ENCODE measurements around the gene LMO1. TPM values are rescaled to one million over a fixed set of nuclear protein-coding genes. Genes with fewer than 3 reads are reported as not detected.

Gene LMO1
- total and polyA plus RNA-seq, 4 donors: 1.8 to 8.7 (median 5.1) TPM

DNA sequence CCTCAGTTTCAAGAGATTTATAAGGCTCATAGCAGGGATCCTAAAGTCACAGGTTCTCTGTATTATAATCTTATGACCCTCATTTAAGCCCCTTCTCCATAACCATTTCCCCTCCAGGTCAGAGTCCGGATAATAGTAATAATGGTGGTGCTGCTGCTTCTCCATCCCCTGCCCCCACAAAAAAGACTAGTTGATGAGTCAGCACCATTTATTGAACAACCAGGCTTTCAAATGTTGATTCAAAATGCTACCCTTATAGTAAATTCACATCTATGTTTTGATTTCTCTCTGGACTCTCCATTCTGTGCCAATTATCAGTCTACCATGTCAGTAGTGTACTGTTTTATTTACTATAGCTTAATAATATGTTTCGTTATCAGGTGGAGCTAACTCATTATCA lies 77.2 kb downstream of the LMO1 start:
- Histone ChIP-seq H3K27me3 (ENCODE audit: control insufficient read depth, insufficient read depth, low read length) (no peaks in the 10 kb centered on the region), H3K27ac (ENCODE audit: low read depth, low read length) (no peak overlapping the region), H3K4me1 (ENCODE audit: control insufficient read depth, insufficient read depth, low read length) (peaks cover 3% of the 10 kb centered on the region), H3K9me3 (ENCODE audit: control insufficient read depth, insufficient read depth, low read length) (no peaks in the 10 kb centered on the region), H3K4me3 (ENCODE audit: low read depth, low read length) (no peak overlapping the region), H3K36me3 (ENCODE audit: control insufficient read depth, insufficient read depth, low read length) (no peaks in the 10 kb centered on the region)
- WGBS (ENCODE audit: insufficient coverage): no CpG with 5 or more reads among the region's 2 CpGs
- DNase-seq (ENCODE audit: low read depth in 4 of 6, low spot score in 6 of 6): no peak

DNA sequence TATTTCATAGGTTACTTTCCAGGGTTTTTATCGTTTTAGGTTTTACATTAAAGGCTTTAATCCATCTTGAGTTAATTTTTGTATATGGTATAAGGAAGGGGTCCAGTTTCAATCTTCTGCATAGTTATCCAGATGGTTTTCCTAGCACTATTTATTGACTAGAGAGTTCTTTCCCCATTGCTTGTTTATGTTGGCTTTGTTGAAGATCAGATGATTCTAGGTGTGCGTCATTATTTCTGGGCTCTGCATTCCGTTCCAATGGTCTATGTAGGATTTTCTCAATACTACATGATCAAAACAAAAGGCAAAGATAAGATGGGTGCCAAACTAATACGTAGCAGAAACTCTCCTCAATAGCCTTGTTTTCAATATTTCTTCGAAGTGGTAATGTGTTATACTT lies 80.6 kb downstream of the LMO1 start:
- Histone ChIP-seq H3K27ac (ENCODE audit: low read depth, low read length) (no peak overlapping the region), H3K4me1 (ENCODE audit: control insufficient read depth, insufficient read depth, low read length) (no peaks in the 10 kb centered on the region), H3K36me3 (ENCODE audit: control insufficient read depth, insufficient read depth, low read length) (no peaks in the 10 kb centered on the region), H3K27me3 (ENCODE audit: control insufficient read depth, insufficient read depth, low read length) (no peaks in the 10 kb centered on the region), H3K4me3 (ENCODE audit: low read depth, low read length) (no peak overlapping the region), H3K9me3 (ENCODE audit: control insufficient read depth, insufficient read depth, low read length) (no peaks in the 10 kb centered on the region)
- WGBS (ENCODE audit: insufficient coverage): no CpG with 5 or more reads among the region's 5 CpGs
- DNase-seq (ENCODE audit: low read depth in 4 of 6, low spot score in 6 of 6): no peak

DNA sequence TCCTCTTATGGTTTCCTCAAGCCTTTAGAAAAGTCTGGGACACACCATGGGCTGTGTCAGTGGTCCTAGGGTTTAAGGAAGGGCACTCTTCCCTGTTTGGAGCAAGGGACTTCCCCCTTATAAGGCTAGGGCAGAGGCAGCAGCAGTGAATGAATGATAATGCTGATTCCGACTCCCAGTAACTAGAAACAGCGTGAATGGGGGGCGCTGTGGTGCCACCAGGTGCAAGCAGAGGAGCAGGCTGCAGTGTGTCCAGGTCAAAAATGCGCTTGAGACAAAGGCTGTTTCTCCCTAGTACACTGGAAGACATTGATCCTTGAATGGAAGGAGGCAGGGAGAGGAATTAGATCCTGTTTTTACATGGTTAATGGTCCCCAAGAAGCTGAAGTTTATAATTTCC lies 83.2 kb downstream of the LMO1 start:
- WGBS (ENCODE audit: insufficient coverage): 50% methylated on average over 2 of the region's 4 CpGs
- no peak for DNase-seq (ENCODE audit: low read depth in 4 of 6, low spot score in 6 of 6)
- Histone ChIP-seq H3K27me3 (ENCODE audit: control insufficient read depth, insufficient read depth, low read length) (no peaks in the 10 kb centered on the region), H3K9me3 (ENCODE audit: control insufficient read depth, insufficient read depth, low read length) (no peaks in the 10 kb centered on the region), H3K4me1 (ENCODE audit: control insufficient read depth, insufficient read depth, low read length) (no peaks in the 10 kb centered on the region), H3K36me3 (ENCODE audit: control insufficient read depth, insufficient read depth, low read length) (no peaks in the 10 kb centered on the region), H3K4me3 (ENCODE audit: low read depth, low read length) (no peak overlapping the region), H3K27ac (ENCODE audit: low read depth, low read length) (no peak overlapping the region)

DNA sequence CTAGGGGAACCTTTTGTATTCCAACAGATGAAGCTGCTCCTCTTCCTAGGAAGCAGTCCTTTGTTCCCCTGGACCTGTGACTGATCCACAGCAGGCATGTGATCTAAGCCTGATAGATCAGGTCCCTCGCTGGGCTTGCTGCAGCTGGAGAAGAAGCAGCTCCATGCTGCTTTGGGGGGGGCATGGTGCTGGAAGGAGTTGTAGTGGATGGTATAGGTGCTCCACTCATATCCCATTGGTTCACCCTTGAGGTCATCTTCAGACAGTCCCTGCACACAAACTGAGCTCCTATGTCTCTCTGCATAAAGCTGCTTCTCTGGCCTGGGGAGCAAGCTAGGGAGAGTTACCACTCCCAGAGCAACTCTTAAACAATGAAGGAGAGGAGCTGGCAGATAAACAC lies 85.4 kb downstream of the LMO1 start:
- Histone ChIP-seq H3K27ac (ENCODE audit: low read depth, low read length) (no peak overlapping the region), H3K4me1 (ENCODE audit: control insufficient read depth, insufficient read depth, low read length) (no peaks in the 10 kb centered on the region), H3K9me3 (ENCODE audit: control insufficient read depth, insufficient read depth, low read length) (no peaks in the 10 kb centered on the region), H3K36me3 (ENCODE audit: control insufficient read depth, insufficient read depth, low read length) (no peaks in the 10 kb centered on the region), H3K4me3 (ENCODE audit: low read depth, low read length) (no peak overlapping the region), H3K27me3 (ENCODE audit: control insufficient read depth, insufficient read depth, low read length) (no peaks in the 10 kb centered on the region)
- no CpG with 5 or more reads among the region's 1 CpG for WGBS (ENCODE audit: insufficient coverage)
- DNase-seq (ENCODE audit: low read depth in 4 of 6, low spot score in 6 of 6): no peak

DNA sequence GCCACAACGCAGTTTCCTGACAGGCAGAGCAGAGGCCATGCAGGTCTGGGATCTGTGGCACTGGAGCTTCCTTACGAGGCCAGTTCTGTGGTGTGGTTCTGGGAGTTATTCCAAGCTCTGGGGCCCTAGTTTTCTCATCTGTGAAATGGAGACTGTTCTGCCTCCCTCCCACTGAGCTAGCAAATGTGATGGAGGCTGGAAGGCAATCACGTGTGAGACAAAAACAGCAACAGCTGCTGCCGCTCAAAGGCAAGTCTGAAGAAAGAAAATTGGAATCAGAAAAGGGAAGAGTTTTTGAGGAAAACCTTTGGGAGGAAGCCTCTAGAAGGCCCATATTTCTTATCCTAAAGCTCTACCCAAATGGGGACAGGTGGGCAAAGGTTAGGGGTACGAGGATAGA lies 86.5 kb downstream of the LMO1 start:
- H3K9me3 ChIP-seq (ENCODE audit: control insufficient read depth, insufficient read depth, low read length): no peaks in the 10 kb centered on the region
- no peaks in the 10 kb centered on the region for H3K27me3 ChIP-seq (ENCODE audit: control insufficient read depth, insufficient read depth, low read length)
- no peaks in the 10 kb centered on the region for H3K36me3 ChIP-seq (ENCODE audit: control insufficient read depth, insufficient read depth, low read length)
- 79% methylated on average over 2 of the region's 5 CpGs for WGBS (ENCODE audit: insufficient coverage)
- DNase-seq (ENCODE audit: low read depth in 4 of 6, low spot score in 6 of 6): peak in 1 of 6 donors; percentile 15
- no peaks in the 10 kb centered on the region for H3K4me1 ChIP-seq (ENCODE audit: control insufficient read depth, insufficient read depth, low read length)
- H3K4me3 ChIP-seq (ENCODE audit: low read depth, low read length): no peak overlapping the region
- H3K27ac ChIP-seq (ENCODE audit: low read depth, low read length): no peak overlapping the region

Other genes with a start within 250 kb of the LMO1 start
- 100 to 1,000 TPM in 1 of 2 donors, 10 to 100 TPM in 1; 73.3 to 107 TPM for gene TUB, start 182.7 kb downstream of the LMO1 start, total RNA-seq
- 10 to 100 TPM; 88.8 to 89.4 TPM for gene TUB, start 182.7 kb downstream of the LMO1 start, polyA plus RNA-seq (ENCODE audit: insufficient read length in 2 of 2)
- 10 to 100 TPM; 38.2 to 56.1 TPM for gene RIC3, start 94.9 kb downstream of the LMO1 start, total RNA-seq
- gene RIC3, start 94.9 kb downstream of the LMO1 start, polyA plus RNA-seq (ENCODE audit: insufficient read length in 2 of 2): 10 to 100 TPM; 52.4 to 55.7 TPM

All from spinal cord (tissue), 10 donors.